Activated CD4-positive, alpha-beta memory T cell treated with anti-CD3 and anti-CD28 coated beads, Interleukin-2, amount 10 ng/mL, durations not matched to agents 7 days and 5 days (primary cell): ENCODE measurements around the gene PPARGC1A. TPM values are rescaled to one million over a fixed set of nuclear protein-coding genes. Genes with fewer than 3 reads are reported as not detected.

Experiments
- CTCF ChIA-PET: fragments of 350-600 bp; sonication (Branson Sonifier 250); formaldehyde crosslinking; loops from one replicate; lab custom pipeline; 2021; ENCODE audit warnings: antibody characterized with exemption, inconsistent platforms; lab: Charles Lee
- POLR2A ChIA-PET: fragments of 350-600 bp; sonication (Branson Sonifier 250); formaldehyde crosslinking; loops from one replicate; lab custom pipeline; 2021; ENCODE audit warnings: antibody characterized with exemption; lab: Charles Lee
- DNase-seq: peaks from one replicate; pipeline ENCODE4 v3.0.0-alpha.2; 2020
- H3K27ac Mint-ChIP-seq: one replicate; pipeline ENCODE4 v1.8.0; 2021; ENCODE audit warnings: mild to moderate bottlenecking, mixed read lengths
- H3K27me3 Mint-ChIP-seq: one replicate; pipeline ENCODE4 v1.8.0; 2021; ENCODE audit warnings: mixed read lengths
- H3K36me3 Mint-ChIP-seq: one replicate; pipeline ENCODE4 v1.8.0; 2021; ENCODE audit warnings: low read depth, mixed read lengths
- H3K4me1 Mint-ChIP-seq: one replicate; pipeline ENCODE4 v1.8.0; 2021; ENCODE audit warnings: mixed read lengths
- H3K4me3 Mint-ChIP-seq: one replicate; pipeline ENCODE4 v1.8.0; 2021; ENCODE audit warnings: mild to moderate bottlenecking, mixed read lengths
- H3K9me3 Mint-ChIP-seq: one replicate; pipeline ENCODE4 v1.8.0; 2021; ENCODE audit warnings: mixed read lengths
- total RNA-seq, 2 experiments: library from RNA; stranded (reverse); gene quantifications; one replicate each; pipeline ENCODE4 v1.2.3, GENCODE V29; 2021

The PPARGC1A gene
- total RNA-seq, 2 experiments from 2014 or later, result not detected

- CTCF ChIA-PET, result no interaction called here
- no peak overlapping the region for H3K27ac Mint-ChIP-seq
- H3K4me3 Mint-ChIP-seq, result no peak overlapping the region
- H3K9me3 Mint-ChIP-seq, result peaks cover 2% of the 10 kb centered on the region
- POLR2A ChIA-PET, result no interaction called here
- no peak for DNase-seq
- no peaks in the 10 kb centered on the region for H3K36me3 Mint-ChIP-seq
- H3K4me1 Mint-ChIP-seq, result no peaks in the 10 kb centered on the region
- H3K27me3 Mint-ChIP-seq, result no peaks in the 10 kb centered on the region
Measured at GRCh38 chr4:23922541-23923111, 32.8 kb upstream of the PPARGC1A start.

GRCh38 chr4:23922013-23922412, 32.2 kb upstream of the PPARGC1A start:
- Mint-ChIP-seq H3K4me1 (no peaks in the 10 kb centered on the region), H3K27ac (no peak overlapping the region), H3K36me3 (no peaks in the 10 kb centered on the region), H3K9me3 (peaks cover 2% of the 10 kb centered on the region), H3K4me3 (no peak overlapping the region), H3K27me3 (no peaks in the 10 kb centered on the region)
- DNase-seq, result no peak
- POLR2A ChIA-PET, result no interaction called here
- CTCF ChIA-PET, result no interaction called here

GRCh38 chr4:23921447-23921845, 31.6 kb upstream of the PPARGC1A start:
- CTCF ChIA-PET, result no interaction called here
- H3K36me3 Mint-ChIP-seq, result no peaks in the 10 kb centered on the region
- POLR2A ChIA-PET, result no interaction called here
- no peak overlapping the region for H3K4me3 Mint-ChIP-seq
- no peak overlapping the region for H3K27ac Mint-ChIP-seq
- DNase-seq, result no peak
- no peaks in the 10 kb centered on the region for H3K27me3 Mint-ChIP-seq
- no peaks in the 10 kb centered on the region for H3K4me1 Mint-ChIP-seq
- H3K9me3 Mint-ChIP-seq, result peaks cover 2% of the 10 kb centered on the region

DNA sequence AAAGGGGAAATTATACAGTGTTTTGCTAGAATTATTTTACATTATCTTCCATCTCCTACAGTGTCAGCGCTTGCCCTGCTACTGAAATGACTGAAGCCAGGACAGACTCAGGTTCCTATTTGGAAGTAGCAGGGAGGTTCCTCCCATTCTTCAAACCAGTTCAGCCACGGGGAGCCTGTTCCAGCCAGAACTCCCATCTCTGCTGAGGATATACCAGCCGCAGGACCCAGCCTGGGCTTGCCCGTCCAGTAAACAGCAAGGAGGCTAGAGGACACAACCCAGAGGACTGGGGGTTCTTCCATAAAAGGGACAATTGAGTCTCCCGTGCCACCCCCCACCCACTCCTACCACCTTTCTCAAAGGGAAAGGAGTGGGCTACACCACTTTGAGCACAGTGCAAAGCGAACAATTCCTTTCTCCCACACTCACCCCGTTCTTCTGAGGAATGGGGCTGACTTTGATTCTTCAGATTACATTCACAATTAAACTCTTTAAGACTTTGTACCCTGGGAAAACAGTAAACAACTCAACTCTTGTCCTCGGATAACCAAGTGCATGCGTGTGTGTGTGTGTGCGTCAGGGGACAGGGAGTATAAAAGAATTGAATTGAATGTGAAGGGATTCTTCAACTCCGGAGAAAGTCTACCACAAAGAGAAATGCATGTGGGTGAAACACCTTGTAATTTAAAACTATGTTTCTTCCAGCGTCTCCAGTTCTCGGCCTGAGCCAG, 31.0 kb upstream of the PPARGC1A start:
- POLR2A ChIA-PET, result no interaction called here
- CTCF ChIA-PET, result no interaction called here
- no peaks in the 10 kb centered on the region for H3K27me3 Mint-ChIP-seq
- no peak overlapping the region for H3K4me3 Mint-ChIP-seq
- no peak for DNase-seq
- H3K27ac Mint-ChIP-seq, result no peak overlapping the region
- H3K9me3 Mint-ChIP-seq, result peaks cover 2% of the 10 kb centered on the region
- H3K36me3 Mint-ChIP-seq, result no peaks in the 10 kb centered on the region
- no peaks in the 10 kb centered on the region for H3K4me1 Mint-ChIP-seq

DNA sequence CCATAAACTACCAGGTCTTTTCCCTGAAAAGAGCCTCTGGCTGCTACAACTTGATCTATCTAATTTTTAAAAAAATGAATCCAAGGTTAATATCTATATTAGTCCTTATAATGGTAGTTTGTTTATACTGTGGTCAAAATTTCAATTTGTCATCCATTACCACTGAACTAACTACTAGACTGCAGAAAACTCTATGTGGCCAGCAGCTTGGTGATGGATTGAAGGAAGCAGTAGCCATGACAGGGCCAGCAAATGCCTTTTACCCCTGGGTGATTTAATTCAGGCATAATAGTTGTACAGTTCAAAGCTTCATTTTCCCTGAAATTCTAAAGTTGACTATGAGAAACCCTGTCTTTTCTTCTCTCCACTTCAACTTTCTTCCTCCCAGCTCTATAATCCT, 30.4 kb upstream of the PPARGC1A start:
- H3K4me3 Mint-ChIP-seq, result no peak overlapping the region
- no peak overlapping the region for H3K27ac Mint-ChIP-seq
- ChIA-PET POLR2A (no interaction called here), CTCF (no interaction called here)
- peaks cover 2% of the 10 kb centered on the region for H3K9me3 Mint-ChIP-seq
- DNase-seq, result no peak
- no peaks in the 10 kb centered on the region for H3K27me3 Mint-ChIP-seq
- H3K36me3 Mint-ChIP-seq, result no peaks in the 10 kb centered on the region
- H3K4me1 Mint-ChIP-seq, result no peaks in the 10 kb centered on the region

- DNase-seq, result no peak
- Mint-ChIP-seq H3K4me3 (no peak overlapping the region), H3K27ac (no peak overlapping the region), H3K36me3 (no peaks in the 10 kb centered on the region), H3K27me3 (no peaks in the 10 kb centered on the region), H3K4me1 (no peaks in the 10 kb centered on the region), H3K9me3 (no peaks in the 10 kb centered on the region)
- CTCF ChIA-PET, result no interaction called here
- POLR2A ChIA-PET, result no interaction called here
Measured at GRCh38 chr4:23916282-23916681, 26.4 kb upstream of the PPARGC1A start.

DNA sequence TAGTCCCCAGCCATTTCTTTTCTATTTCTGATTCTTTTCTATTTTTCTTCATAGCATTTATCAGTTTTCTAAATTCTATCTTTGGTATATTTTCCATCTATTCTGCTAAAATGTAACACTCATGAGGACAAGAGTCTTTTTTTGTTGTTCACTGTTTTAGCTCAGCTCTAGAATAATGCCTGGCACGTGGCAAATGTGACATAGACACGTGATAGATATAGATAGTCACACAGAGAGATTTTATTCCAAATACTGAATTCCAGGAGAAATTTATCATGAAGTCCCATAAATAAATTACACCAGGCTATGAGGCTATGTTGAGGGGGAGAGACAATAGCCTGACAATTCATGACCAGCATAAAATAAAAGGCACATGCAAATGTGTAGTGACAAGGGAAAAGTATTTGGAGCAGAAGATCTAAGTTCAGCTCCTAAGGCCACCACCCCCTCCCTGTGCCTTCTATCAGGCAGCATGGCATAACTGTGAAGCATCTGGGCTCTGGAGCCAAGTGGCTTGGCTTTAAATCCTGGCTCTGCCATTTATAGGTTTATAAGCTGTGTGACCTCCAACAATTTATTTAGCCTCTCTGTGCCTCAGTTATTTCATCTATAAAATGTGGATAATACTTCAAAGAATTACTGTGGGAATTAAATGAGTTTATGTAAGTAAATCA, 25.7 kb upstream of the PPARGC1A start:
- H3K4me1 Mint-ChIP-seq, result no peaks in the 10 kb centered on the region
- H3K27ac Mint-ChIP-seq, result no peak overlapping the region
- ChIA-PET POLR2A (no interaction called here), CTCF (no interaction called here)
- H3K9me3 Mint-ChIP-seq, result no peaks in the 10 kb centered on the region
- H3K4me3 Mint-ChIP-seq, result no peak overlapping the region
- H3K27me3 Mint-ChIP-seq, result no peaks in the 10 kb centered on the region
- no peaks in the 10 kb centered on the region for H3K36me3 Mint-ChIP-seq
- DNase-seq, result no peak

DNA sequence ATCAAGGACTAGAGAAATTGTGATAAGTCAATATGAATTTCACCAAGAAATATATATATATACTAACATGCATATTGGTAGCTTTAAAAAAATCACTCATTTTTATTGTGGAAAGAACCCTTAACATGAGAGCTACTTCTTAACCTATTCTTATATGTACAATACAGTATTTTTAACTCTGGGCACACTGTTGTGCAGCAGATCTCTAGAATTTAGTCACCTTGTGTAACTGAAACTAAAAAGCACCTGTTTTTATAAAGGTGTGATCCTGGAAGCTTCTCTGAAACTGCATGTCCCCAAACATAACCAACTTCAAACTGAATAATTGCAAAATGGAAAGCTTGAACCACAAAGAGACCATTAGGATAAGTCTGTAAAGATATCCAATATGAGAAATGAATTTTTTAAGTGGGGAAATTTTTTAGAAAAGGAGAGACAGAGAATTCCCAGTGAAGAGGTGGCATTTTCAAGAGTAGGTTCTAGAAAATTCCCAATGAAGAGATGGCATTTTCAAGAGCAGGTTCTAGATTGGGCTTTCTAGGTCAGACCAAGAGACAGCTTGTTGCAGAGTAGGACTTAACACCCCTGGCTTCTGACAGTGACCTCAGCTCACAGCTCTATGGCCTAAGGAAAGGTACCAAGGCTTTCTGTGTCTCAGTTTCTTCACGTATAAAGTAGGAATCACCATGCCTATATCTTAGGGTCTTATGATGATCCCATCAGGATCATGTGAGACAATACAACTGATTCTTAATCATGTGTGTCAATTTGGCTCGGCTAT, 22.0 kb upstream of the PPARGC1A start:
- Mint-ChIP-seq H3K27me3 (no peaks in the 10 kb centered on the region), H3K4me1 (no peaks in the 10 kb centered on the region), H3K36me3 (no peaks in the 10 kb centered on the region), H3K4me3 (no peak overlapping the region), H3K27ac (no peak overlapping the region), H3K9me3 (no peaks in the 10 kb centered on the region)
- ChIA-PET POLR2A (no interaction called here), CTCF (no interaction called here)
- DNase-seq, result no peak

DNA sequence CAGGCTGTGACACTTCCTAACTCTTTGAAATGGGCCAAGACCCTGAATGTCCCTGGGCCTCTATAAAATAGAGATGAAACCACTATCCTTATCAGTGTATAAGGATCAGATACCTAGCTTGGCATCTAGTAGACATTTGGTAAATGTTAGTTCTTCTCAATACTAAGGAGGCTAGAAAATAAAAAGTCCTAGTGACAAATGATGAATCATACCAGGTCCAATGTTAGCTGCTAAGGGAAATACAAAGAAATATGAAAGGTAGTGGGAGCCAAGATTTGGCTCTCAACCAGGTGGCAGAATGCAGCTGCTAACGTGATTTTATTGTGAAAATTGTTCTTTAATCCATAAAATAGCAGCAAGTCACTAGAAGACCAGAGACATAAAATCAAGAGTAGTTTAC, 19.8 kb upstream of the PPARGC1A start:
- Mint-ChIP-seq H3K4me1 (no peaks in the 10 kb centered on the region), H3K9me3 (no peaks in the 10 kb centered on the region), H3K27ac (no peak overlapping the region), H3K27me3 (no peaks in the 10 kb centered on the region), H3K4me3 (no peak overlapping the region), H3K36me3 (no peaks in the 10 kb centered on the region)
- DNase-seq, result no peak
- ChIA-PET POLR2A (no interaction called here), CTCF (no interaction called here)

DNA sequence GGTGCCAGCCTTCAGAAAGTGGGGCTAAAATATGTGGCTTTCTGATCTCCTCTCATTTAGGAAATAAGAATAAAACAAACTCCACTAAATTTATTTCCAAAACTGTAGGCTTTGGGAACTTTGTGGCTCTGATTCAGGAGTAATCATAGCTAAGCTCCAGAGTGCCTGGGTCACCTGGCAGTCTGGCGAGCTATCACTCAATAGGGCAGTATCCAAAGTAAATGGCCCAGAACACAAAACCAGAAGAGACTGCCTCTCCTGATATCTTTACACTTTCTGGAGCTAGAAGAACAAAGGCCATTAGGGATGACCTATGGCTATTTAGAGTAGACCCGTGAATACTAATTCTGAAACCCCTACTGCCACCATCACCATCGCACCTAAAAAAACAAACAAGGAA, 17.0 kb upstream of the PPARGC1A start:
- H3K27ac Mint-ChIP-seq, result no peak overlapping the region
- no peak for DNase-seq
- H3K4me1 Mint-ChIP-seq, result no peaks in the 10 kb centered on the region
- H3K9me3 Mint-ChIP-seq, result no peaks in the 10 kb centered on the region
- no peak overlapping the region for H3K4me3 Mint-ChIP-seq
- ChIA-PET POLR2A (no interaction called here), CTCF (no interaction called here)
- H3K27me3 Mint-ChIP-seq, result no peaks in the 10 kb centered on the region
- H3K36me3 Mint-ChIP-seq, result no peaks in the 10 kb centered on the region

DNA sequence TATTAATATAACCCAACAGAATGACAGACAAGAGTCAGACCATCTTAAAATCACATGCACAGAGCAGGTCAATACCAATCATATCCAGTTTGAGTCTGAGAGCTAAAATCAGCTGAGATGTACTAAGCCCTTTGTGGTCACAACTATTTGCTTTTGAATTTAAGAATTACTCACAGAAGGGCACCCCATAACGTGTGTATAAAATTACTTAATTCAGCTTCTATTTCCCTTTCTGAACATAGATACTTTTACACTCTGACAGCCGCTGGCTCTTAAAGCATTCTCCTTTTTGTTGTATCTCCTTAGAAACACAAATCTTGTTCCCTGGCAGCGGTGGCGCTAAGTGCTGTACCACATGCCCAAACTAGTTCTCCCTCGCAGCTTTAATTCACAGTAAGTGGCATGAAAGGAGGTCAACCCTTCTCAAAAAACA, 14.8 kb upstream of the PPARGC1A start:
- Mint-ChIP-seq H3K27ac (no peak overlapping the region), H3K4me1 (no peaks in the 10 kb centered on the region), H3K36me3 (no peaks in the 10 kb centered on the region), H3K4me3 (no peak overlapping the region), H3K9me3 (no peaks in the 10 kb centered on the region), H3K27me3 (no peaks in the 10 kb centered on the region)
- POLR2A ChIA-PET, result no interaction called here
- no peak for DNase-seq
- CTCF ChIA-PET, result no interaction called here

DNA sequence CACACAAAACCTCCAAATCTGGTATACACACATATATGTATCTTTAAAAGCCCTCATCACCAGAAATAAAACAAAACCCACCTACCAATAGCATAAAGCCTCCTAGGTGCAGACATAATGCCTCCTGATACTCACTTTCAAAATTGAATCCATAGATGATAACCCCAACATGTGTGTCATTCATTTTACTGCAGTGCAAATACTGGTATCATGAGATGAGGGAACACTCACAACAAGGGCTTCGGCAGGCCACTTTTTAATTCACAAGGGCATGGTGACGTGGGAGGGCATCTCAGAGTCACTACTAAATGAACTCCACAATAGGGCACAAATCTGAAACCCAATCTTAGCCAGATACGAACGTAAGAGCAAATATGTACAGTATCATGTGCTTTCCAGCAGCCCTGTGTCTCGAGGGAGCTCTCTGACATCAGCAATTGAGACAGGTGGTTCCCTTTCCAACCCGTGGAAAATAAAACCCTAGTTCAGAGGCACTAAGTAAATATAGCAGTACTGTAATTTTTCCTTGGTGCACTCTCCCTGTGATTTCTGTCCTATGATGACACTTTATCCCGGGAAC, 14.1 kb upstream of the PPARGC1A start:
- Mint-ChIP-seq H3K9me3 (no peaks in the 10 kb centered on the region), H3K4me1 (no peaks in the 10 kb centered on the region), H3K27ac (no peak overlapping the region), H3K4me3 (no peak overlapping the region), H3K36me3 (no peaks in the 10 kb centered on the region), H3K27me3 (no peaks in the 10 kb centered on the region)
- no peak for DNase-seq
- ChIA-PET CTCF (no interaction called here), POLR2A (no interaction called here)

GRCh38 chr4:23902222-23902804, 12.5 kb upstream of the PPARGC1A start:
- CTCF ChIA-PET, result interaction anchor here (0.5 kb wide), 1 partner anchor 26 kb away, joined by 3 read pairs; no protein-coding TSS in a partner anchor
- POLR2A ChIA-PET, result no interaction called here
- H3K4me1 Mint-ChIP-seq, result no peaks in the 10 kb centered on the region
- no peaks in the 10 kb centered on the region for H3K27me3 Mint-ChIP-seq
- no peaks in the 10 kb centered on the region for H3K36me3 Mint-ChIP-seq
- H3K9me3 Mint-ChIP-seq, result no peaks in the 10 kb centered on the region
- no peak overlapping the region for H3K27ac Mint-ChIP-seq
- H3K4me3 Mint-ChIP-seq, result no peak overlapping the region
- DNase-seq, result no peak
